Inflammatory macrophage (primary cell): ENCODE data around the gene XAB2.
A peak's percentile ranks its signal among the peaks of the same experiment; 100 is the strongest.

ENCODE experiments used
- DNase-seq, 2 donors: peaks; one replicate each; pipeline ENCODE4 v3.0.0-alpha.2; 2020 to 2022
- total RNA-seq, 18 experiments: gene quantifications; one replicate each; lab custom pipeline; 2026; ENCODE audit warnings: mixed read lengths in 6 of 18, inconsistent platforms in 2 of 18; lab: John Stamatoyannopoulos, UW

XAB2 gene
- total RNA-seq: 10.4 to 35.6 (median 19.8) reads per million in 18 experiments

- peak; percentile 99 for DNase-seq
These were observed at the start of gene XAB2, which contains the start of gene PET100 for GRCh38 chr19:7629347-7630054. XAB2 (minus strand) TSS chr19:7629545; CDS start chr19:7629527, 18 bp downstream. PET100 (plus strand) TSS chr19:7629793; CDS start chr19:7629834, 41 bp downstream.

DNA sequence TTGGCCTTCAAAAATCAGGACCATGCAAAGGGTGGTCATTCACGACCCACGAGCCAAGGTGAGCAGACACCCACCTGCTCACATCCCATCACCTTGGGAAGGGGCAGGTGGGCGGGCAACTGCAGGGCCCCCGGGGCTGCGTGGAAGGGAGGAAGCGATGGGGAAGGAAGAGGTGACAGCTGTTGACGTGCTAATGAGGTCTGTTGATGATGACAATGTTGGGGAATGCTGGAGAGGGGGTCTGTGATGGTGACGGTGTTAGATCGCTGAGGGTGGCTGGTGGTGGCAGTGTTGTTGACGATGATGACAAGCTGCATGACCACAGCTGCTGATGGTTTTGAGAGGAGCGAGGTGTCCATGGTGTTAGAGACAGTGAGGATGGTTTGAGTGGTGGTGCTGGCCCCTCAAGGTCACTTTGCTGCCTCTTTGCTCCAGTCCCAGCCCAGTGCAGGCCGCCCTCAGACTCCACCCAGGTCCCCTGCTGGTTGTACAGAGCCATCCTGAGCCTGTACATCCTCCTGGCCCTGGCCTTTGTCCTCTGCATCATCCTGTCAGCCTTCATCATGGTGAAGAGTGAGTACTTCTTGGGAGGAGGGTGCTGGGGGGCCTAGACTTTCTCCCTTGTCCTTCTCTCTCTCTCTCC lies 48.4 kb upstream of the XAB2 start:
- peak; percentile 34 to 50 for DNase-seq

- peak; percentile 84 to 85 for DNase-seq
These were observed 47.5 kb upstream of the XAB2 start, which contains the start of gene MCEMP1 for GRCh38 chr19:7676854-7677253. MCEMP1 (plus strand) TSS chr19:7677090; CDS start chr19:7677121, 31 bp downstream.

GRCh38 chr19:7676376-7676775 lies 47.0 kb upstream of the XAB2 start:
- DNase-seq: peak; percentile 90 to 93

- DNase-seq: peak; percentile 98 to 99
These were observed 45.0 kb upstream of the XAB2 start for GRCh38 chr19:7674010-7675005.

DNA sequence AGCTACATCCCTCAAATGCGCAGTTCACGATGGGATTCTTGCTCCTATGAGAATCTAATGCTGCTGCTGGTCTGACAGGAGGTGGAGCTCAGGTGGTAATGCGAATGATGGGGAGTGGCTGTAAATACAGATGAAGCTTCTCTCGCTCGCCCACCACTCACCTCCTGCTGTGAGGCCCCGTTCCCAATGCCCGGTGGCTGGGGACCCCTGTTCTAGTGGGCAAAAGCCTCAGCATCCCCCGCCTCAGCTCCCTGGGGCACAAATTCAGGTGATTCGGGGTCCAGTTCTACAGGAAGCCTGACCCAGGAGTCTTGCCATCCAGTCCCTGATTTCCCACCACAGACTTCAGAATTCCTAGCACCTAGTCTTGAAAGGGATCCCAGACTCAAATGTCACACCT lies 43.2 kb upstream of the XAB2 start:
- no peak for DNase-seq

- DNase-seq: no peak
These were observed 41.4 kb upstream of the XAB2 start for GRCh38 chr19:7670790-7671189.

DNA sequence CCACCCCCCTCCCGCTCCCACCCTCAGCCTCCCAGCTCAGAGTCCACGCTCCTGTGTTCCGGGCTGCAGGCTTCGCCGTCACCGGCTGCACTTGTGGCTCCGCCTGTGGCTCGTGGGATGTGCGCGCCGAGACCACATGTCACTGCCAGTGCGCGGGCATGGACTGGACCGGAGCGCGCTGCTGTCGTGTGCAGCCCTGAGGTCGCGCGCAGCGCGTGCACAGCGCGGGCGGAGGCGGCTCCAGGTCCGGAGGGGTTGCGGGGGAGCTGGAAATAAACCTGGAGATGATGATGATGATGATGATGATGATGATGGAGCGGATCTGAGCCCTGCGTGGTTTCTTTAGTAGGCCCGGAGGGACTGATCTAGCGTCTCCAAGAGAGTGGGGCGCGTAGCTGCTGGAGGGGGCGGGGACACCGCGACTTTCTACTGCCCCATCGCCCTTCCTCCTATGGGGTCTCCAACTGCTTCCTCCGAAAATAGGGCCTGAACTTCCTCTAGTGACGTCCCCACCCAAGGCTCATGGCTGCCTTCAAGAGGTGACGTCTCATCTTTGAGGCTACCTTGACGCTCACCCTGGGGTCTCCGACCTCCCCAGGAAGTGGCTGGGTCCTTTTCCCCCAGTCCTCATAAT lies 40.9 kb upstream of the XAB2 start:
- DNase-seq: peak; percentile 72 to 80

GRCh38 chr19:7669641-7670040 lies 40.3 kb upstream of the XAB2 start:
- no peak for DNase-seq

- no peak for DNase-seq
These were observed 39.5 kb upstream of the XAB2 start, which contains the start of gene RETN for GRCh38 chr19:7668842-7669241. RETN (plus strand) TSS chr19:7669049; CDS start chr19:7669327, 278 bp downstream.

- no peak for DNase-seq
These were observed 35.7 kb upstream of the XAB2 start for GRCh38 chr19:7665076-7665475.

DNA sequence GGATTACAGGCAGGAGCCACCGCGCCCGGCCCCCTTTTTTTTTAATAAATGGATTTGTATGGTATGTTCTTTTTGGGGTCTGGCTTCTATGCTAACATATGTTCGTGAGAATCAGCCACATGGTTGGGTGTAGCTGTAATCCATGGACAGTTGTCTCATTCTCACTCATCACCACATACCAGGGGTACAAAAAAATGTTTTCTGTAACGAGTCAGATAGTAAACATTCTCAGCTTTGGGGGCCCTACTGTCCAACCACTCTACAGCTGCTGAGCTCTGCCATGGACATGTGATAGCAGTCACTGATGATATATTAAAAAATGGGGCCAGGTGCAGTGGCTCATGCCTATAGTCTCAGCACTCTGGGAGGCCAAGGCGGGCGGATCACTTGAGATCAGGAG lies 34.4 kb upstream of the XAB2 start:
- no peak for DNase-seq

- DNase-seq: no peak
These were observed 33.3 kb upstream of the XAB2 start for GRCh38 chr19:7662657-7663056.

- DNase-seq: no peak
These were observed 32.6 kb upstream of the XAB2 start for GRCh38 chr19:7661744-7662538.

DNA sequence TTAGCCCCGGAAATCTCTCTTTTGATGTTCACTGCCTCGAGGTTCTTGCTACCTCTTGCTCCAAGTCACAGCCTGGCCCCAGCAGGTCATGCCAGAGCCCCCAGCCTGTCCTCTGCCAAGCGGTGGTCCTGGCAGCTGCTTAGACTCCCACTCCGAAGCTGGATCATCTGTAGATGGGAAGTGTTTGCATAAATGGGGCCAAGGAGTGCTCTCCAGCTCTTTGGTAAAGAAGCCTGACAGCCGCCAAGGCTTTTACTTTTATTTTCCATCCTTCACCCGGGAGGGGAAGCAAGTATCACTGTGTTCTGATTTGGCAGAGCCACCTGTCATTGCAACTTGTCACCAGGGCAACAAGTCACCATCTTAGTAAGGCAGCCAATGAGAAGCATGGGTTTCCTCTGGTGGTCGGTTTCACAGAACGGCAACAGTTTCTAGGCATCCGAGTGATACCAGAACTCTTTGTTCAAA lies 28.9 kb upstream of the XAB2 start:
- DNase-seq: peak; percentile 58 to 61

DNA sequence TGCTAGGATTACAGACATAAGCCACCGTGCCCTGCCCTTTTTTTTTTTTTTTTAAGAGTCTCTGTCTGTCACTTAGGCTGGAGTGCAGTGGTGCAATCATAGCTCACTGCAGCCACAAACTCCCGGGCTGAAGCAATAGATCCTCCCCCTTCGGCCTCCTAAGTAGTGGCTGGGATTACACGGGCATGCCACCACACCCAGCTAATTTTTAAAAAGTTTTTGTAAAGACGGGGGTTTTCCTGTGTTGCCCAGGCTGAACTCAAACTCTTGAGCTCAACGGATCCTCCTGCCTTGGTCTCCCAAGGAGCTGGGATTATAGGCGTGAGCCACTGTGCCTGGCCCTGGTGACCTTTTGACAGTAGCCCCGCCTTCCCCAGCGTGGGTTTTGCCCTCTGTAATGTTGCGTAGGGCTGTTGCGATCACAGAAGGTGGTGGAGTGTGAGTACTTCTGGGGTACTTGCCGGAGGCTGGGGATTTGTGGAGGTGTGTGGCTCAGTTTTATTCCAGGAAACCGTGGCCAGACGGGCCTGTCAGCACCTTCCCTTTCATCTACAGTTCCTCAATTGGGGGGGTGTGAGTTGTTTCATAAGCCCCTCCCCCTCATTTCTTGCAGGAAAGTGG lies 27.9 kb upstream of the XAB2 start:
- DNase-seq: peak; percentile 94 to 96

DNA sequence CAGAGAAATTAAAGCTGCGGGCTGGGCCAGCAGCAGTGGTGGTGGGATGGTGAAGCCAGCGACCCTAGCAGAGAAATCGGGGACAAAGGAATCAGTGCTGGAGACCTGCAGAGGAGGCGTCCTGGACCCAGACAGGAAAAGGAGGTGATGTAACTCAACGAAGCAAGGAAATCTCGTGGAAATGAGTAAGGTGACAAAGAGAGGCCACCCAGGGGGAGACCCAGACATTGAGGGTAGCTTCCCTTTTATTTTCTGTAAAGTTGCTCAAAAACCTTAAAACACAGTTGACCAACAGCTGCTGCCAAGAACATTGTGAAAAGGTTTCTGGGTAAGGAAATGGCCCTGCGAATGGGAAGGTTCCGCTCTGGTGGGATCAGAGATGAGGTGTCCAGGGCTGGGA lies 26.2 kb upstream of the XAB2 start:
- DNase-seq: peak; percentile 96 to 98

GRCh38 chr19:7654401-7654800 lies 25.1 kb upstream of the XAB2 start:
- no peak for DNase-seq

GRCh38 chr19:7652061-7652641 lies 22.8 kb upstream of the XAB2 start:
- peak; percentile 99 for DNase-seq

GRCh38 chr19:7650148-7650547 lies 20.8 kb upstream of the XAB2 start:
- no peak for DNase-seq
